Esophagus squamous epithelium (tissue), 4 donors: ENCODE data around the gene CHST2.

ENCODE experiments used
- POLR2A ChIP-seq, 4 donors: fragments of 450-650 bp; IDR thresholded peaks; one replicate each; pipeline ENCODE4 v1.6.1; 2017; ENCODE audit warnings: antibody characterized with exemption in 4 of 4, mild to moderate bottlenecking in 4 of 4, moderate library complexity in 3 of 4
- TF ChIP-seq, protein P1 (sequence below), 6 experiments: fragments of 450-650 bp in 4 of 6; fragments of 200-600 bp in 2 of 6; sonication (generic) in 2 of 6; IDR thresholded peaks; one replicate each; pipeline ENCODE4 v1.5.1; 2016 to 2019; ENCODE audit warnings: antibody characterized with exemption in 6 of 6, mild to moderate bottlenecking in 4 of 6, moderate library complexity in 4 of 6

DNA sequence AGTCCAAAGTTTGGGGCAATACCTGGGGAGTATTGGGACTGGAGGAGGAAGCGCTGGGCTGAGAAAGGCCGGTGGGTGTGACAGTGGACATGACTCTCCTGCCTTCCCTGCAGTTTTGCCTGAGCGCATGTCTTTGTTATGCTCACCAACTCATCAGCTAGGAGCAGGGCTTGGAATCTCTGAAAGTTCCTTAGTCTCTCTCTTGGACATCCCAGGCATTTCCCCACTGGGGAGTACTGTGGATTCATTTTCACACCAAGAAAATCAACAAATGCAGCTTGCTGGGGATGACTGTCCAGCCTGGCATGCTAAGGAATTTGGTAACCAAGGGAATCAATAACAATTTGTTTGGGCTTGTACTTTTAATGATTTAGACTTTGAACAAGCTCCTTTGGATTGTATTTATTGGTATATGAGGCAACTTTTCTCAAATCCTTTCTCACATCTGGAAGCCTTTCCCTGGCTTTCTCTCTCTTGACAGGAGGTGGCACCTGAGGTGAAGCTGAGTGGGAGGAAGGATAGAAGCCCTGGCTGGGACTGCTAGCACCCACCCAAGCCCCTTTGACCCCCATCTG lies 48.5 kb upstream of the CHST2 start:
- TF ChIP-seq POLR2A (IDR thresholded peaks at IDR 0.05), result no peak
- TF ChIP-seq, protein P1, sequence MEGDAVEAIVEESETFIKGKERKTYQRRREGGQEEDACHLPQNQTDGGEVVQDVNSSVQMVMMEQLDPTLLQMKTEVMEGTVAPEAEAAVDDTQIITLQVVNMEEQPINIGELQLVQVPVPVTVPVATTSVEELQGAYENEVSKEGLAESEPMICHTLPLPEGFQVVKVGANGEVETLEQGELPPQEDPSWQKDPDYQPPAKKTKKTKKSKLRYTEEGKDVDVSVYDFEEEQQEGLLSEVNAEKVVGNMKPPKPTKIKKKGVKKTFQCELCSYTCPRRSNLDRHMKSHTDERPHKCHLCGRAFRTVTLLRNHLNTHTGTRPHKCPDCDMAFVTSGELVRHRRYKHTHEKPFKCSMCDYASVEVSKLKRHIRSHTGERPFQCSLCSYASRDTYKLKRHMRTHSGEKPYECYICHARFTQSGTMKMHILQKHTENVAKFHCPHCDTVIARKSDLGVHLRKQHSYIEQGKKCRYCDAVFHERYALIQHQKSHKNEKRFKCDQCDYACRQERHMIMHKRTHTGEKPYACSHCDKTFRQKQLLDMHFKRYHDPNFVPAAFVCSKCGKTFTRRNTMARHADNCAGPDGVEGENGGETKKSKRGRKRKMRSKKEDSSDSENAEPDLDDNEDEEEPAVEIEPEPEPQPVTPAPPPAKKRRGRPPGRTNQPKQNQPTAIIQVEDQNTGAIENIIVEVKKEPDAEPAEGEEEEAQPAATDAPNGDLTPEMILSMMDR (IDR thresholded peaks at IDR 0.05), result no peak
